Neural cell (in vitro differentiated cells): ENCODE data around the gene ATP11B. TPM values are rescaled to one million over a fixed set of nuclear protein-coding genes. Genes with fewer than 3 reads are reported as not detected.

Experiments
- H2AFZ ChIP-seq: fragments of 200-600, 300-800 bp; sonication (generic), shearing (Covaris generic); 2 replicates; pipeline ENCODE4 v1.6.0; 2014; ENCODE audit warnings: low read depth, mild to moderate bottlenecking, antibody characterized with exemption, low read length, moderate library complexity
- H3F3A ChIP-seq: fragments of 200-600 bp; shearing (Covaris generic); 2 replicates; pipeline ENCODE4 v1.6.1; 2016; ENCODE audit warnings: mild to moderate bottlenecking, moderate library complexity, mixed read lengths, antibody characterized with exemption, low read length; ENCODE audit not compliant: insufficient read depth, poor library complexity, severe bottlenecking
- H3K27ac ChIP-seq: fragments of 200-600, 300-800 bp; sonication (generic), shearing (Covaris generic); 2 replicates; pipeline ENCODE4 v1.5.1; 2014; ENCODE audit warnings: mild to moderate bottlenecking, low read length, moderate library complexity
- H3K27me3 ChIP-seq: fragments of 300-800, 200-600 bp; sonication (generic), shearing (Covaris generic); 2 replicates; pipeline ENCODE4 v1.6.0; 2014; ENCODE audit warnings: mild to moderate bottlenecking, low read depth, low read length, moderate library complexity; ENCODE audit not compliant: insufficient read depth
- H3K36me3 ChIP-seq: fragments of 300-800, 200-600 bp; sonication (generic), shearing (Covaris generic); 2 replicates; pipeline ENCODE4 v1.5.1; 2014; ENCODE audit warnings: mild to moderate bottlenecking, antibody characterized with exemption, low read length, moderate library complexity; ENCODE audit not compliant: insufficient read depth
- H3K4me2 ChIP-seq: fragments of 300-800, 200-600 bp; sonication (generic), shearing (Covaris generic); 2 replicates; pipeline ENCODE4 v1.6.0; 2014; ENCODE audit warnings: mild to moderate bottlenecking, low read length
- H3K4me3 ChIP-seq: fragments of 300-800, 200-600 bp; sonication (generic), shearing (Covaris generic); 2 replicates; pipeline ENCODE4 v1.5.1; 2014; ENCODE audit warnings: mild to moderate bottlenecking, low read length, moderate library complexity
- H3K79me2 ChIP-seq: fragments of 200-600 bp; shearing (Covaris generic); replicated peaks from 2 replicates; pipeline ENCODE4 v1.6.0; 2014; ENCODE audit warnings: mild to moderate bottlenecking, low read length, moderate library complexity; ENCODE audit not compliant: insufficient read depth
- H3K9ac ChIP-seq: fragments of 300-800, 200-600 bp; sonication (generic), shearing (Covaris generic); 2 replicates; pipeline ENCODE4 v1.6.1; 2016; ENCODE audit warnings: mild to moderate bottlenecking, low read length, mixed read lengths
- H3K9me2 ChIP-seq: fragments of 200-600 bp; shearing (Covaris generic); 2 replicates; pipeline ENCODE4 v1.6.1; 2016; ENCODE audit warnings: mild to moderate bottlenecking, low read length, mixed read lengths; ENCODE audit not compliant: insufficient read depth
- H3K9me3 ChIP-seq: fragments of 200-600, 300-800 bp; sonication (generic), shearing (Covaris generic); 2 replicates; pipeline ENCODE4 v1.6.1; 2016; ENCODE audit warnings: mild to moderate bottlenecking, mixed run types, low read length, moderate library complexity, mixed read lengths
- H4K20me1 ChIP-seq: fragments of 200-600 bp; shearing (Covaris generic); 2 replicates; pipeline ENCODE4 v1.6.1; 2016; ENCODE audit warnings: mild to moderate bottlenecking, mixed run types; ENCODE audit not compliant: insufficient read depth
- EP300 ChIP-seq: fragments of 450-650 bp; conservative IDR thresholded peaks from 2 replicates; pipeline ENCODE4 v1.6.1; 2014; ENCODE audit warnings: antibody characterized with exemption, mild to moderate bottlenecking, moderate library complexity; ENCODE audit not compliant: poor library complexity, severe bottlenecking
- EZH2 ChIP-seq: fragments of 200-600, 300-800 bp; shearing (Covaris generic), sonication (generic); IDR thresholded peaks from 2 replicates; pipeline ENCODE4 v1.6.1; 2014; ENCODE audit warnings: antibody characterized with exemption, low read length, borderline replicate concordance, mild to moderate bottlenecking; ENCODE audit not compliant: insufficient read depth, poor library complexity, severe bottlenecking
- MXI1 ChIP-seq: fragments of 450-650 bp; conservative IDR thresholded peaks from 2 replicates; pipeline ENCODE4 v1.6.1; 2014; ENCODE audit warnings: antibody characterized with exemption, mild to moderate bottlenecking; ENCODE audit not compliant: poor library complexity, severe bottlenecking
- POLR2AphosphoS5 ChIP-seq: IDR thresholded peaks from 2 replicates; pipeline ENCODE4 v1.6.1; 2012
- RAD21 ChIP-seq: fragments of 450-650 bp; conservative IDR thresholded peaks from 2 replicates; pipeline ENCODE4 v1.6.1; 2014; ENCODE audit warnings: antibody characterized with exemption, mild to moderate bottlenecking, moderate library complexity
- SMC3 ChIP-seq: fragments of 450-650 bp; conservative IDR thresholded peaks from 2 replicates; pipeline ENCODE4 v1.6.1; 2014; ENCODE audit warnings: antibody characterized with exemption, mild to moderate bottlenecking, moderate library complexity; ENCODE audit not compliant: poor library complexity
- TAF1 ChIP-seq: IDR thresholded peaks from 2 replicates; pipeline ENCODE4 v1.6.1; 2012; ENCODE audit warnings: low read depth
- polyA plus RNA-seq: library from polyadenylated mRNA; depleted of rRNA; stranded (reverse); fragments of >200 nt; gene quantifications from 2 replicates; pipeline ENCODE4 v1.2.3, GENCODE V29; 2014
- TF ChIP-seq, protein P1 (sequence below): fragments of 450-650 bp; IDR thresholded peaks from 2 replicates; pipeline ENCODE4 v1.5.1; 2014; ENCODE audit warnings: antibody characterized with exemption, mild to moderate bottlenecking, moderate library complexity; ENCODE audit not compliant: poor library complexity, severe bottlenecking
- TF ChIP-seq, protein P2 (sequence below): IDR thresholded peaks from 2 replicates; pipeline ENCODE4 v1.6.1; 2012; ENCODE audit warnings: borderline replicate concordance

Gene ATP11B
- polyA plus RNA-seq, 1 donor from 2014 or later: 31.2 TPM

DNA sequence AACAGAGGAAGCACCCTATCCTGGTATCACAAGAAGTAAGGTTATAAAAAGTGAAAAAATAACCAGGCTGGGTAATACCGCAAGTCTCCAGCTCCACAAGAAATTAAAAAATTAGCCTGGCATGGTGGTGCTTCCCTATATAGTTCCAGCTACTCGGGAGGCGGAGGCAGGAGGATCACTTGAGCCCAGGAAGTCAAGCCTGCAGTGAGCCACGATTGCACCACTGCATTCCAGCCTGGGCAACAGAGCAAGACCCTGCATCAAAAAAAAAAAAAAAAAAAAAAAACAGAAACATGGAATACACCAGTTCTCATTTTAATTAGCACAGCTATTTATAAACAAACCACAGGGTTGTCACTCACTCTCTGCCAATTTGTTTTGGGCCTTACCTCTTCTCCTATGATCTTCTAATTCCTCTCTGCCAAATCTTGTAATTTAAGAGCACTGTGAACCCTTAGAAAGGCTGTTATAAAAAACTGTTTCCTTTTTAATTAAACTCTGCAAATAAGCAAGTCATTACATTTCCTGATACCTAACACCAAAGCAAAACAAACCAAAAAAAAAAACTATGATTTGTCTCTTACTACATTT lies 164.5 kb downstream of the ATP11B start:
- TF ChIP-seq, protein P1, sequence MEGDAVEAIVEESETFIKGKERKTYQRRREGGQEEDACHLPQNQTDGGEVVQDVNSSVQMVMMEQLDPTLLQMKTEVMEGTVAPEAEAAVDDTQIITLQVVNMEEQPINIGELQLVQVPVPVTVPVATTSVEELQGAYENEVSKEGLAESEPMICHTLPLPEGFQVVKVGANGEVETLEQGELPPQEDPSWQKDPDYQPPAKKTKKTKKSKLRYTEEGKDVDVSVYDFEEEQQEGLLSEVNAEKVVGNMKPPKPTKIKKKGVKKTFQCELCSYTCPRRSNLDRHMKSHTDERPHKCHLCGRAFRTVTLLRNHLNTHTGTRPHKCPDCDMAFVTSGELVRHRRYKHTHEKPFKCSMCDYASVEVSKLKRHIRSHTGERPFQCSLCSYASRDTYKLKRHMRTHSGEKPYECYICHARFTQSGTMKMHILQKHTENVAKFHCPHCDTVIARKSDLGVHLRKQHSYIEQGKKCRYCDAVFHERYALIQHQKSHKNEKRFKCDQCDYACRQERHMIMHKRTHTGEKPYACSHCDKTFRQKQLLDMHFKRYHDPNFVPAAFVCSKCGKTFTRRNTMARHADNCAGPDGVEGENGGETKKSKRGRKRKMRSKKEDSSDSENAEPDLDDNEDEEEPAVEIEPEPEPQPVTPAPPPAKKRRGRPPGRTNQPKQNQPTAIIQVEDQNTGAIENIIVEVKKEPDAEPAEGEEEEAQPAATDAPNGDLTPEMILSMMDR: no peak
- no peak for TF ChIP-seq RAD21
- TF ChIP-seq EP300: no peak
- TF ChIP-seq SMC3: no peak
- no peak for TF ChIP-seq TAF1
- no peak for TF ChIP-seq MXI1
- TF ChIP-seq, protein P2, sequence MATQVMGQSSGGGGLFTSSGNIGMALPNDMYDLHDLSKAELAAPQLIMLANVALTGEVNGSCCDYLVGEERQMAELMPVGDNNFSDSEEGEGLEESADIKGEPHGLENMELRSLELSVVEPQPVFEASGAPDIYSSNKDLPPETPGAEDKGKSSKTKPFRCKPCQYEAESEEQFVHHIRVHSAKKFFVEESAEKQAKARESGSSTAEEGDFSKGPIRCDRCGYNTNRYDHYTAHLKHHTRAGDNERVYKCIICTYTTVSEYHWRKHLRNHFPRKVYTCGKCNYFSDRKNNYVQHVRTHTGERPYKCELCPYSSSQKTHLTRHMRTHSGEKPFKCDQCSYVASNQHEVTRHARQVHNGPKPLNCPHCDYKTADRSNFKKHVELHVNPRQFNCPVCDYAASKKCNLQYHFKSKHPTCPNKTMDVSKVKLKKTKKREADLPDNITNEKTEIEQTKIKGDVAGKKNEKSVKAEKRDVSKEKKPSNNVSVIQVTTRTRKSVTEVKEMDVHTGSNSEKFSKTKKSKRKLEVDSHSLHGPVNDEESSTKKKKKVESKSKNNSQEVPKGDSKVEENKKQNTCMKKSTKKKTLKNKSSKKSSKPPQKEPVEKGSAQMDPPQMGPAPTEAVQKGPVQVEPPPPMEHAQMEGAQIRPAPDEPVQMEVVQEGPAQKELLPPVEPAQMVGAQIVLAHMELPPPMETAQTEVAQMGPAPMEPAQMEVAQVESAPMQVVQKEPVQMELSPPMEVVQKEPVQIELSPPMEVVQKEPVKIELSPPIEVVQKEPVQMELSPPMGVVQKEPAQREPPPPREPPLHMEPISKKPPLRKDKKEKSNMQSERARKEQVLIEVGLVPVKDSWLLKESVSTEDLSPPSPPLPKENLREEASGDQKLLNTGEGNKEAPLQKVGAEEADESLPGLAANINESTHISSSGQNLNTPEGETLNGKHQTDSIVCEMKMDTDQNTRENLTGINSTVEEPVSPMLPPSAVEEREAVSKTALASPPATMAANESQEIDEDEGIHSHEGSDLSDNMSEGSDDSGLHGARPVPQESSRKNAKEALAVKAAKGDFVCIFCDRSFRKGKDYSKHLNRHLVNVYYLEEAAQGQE: no peak
- no peak for TF ChIP-seq EZH2
- TF ChIP-seq POLR2AphosphoS5: no peak
- Histone ChIP-seq H3K9me2 (no peaks in the 10 kb centered on the region), H3K9ac (no peak overlapping the region), H3K4me3 (no peak overlapping the region), H3K27ac (no peak overlapping the region), H3K79me2 (no peaks in the 10 kb centered on the region), H3F3A (no peaks in the 10 kb centered on the region), H3K36me3 (peaks cover 6% of the 10 kb centered on the region), H3K27me3 (no peaks in the 10 kb centered on the region), H3K9me3 (no peaks in the 10 kb centered on the region), H2AFZ (no peak overlapping the region), H3K4me2 (no peak overlapping the region), H4K20me1 (no peaks in the 10 kb centered on the region)

DNA sequence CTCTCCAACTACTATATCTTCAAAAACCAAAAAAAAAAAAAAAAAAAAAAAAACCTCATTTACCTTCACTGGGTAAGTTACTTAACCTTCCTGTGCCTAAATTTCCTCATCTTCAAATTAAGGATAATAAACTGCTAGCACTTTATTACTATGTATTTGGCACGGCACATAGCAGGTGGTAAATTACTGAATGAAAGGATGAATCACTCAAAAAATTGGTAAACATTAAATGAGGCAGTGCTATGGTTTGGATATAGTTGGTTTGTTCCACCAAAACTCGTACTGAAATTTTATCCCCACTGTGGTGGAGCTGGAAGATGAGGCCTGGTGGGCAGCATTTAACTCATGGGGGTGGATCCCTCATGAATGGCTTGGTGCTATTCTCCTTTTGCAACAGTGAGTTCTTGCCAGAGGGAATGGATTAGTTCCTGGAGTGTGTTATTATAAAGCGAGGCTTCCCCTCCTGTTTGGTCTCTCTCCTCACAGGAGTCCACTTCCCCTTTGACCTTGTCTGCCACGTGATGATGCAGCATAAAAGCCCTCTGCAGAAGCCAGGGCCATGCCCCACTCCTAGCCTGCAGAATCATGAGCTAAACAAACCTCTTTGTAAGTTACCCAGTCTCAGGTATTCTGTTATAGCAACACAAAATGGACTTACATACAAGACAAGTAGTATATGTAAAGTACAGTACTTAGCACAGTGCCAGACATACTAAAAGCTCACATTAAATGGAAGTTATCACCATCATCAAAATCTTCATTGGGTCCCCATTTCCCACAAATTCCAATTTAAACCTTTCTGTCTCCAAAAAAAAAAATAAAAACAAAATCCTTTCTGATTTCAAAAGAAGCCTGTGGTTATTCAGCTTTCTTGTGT lies 166.4 kb downstream of the ATP11B start:
- no peaks in the 10 kb centered on the region for H3K9me2 ChIP-seq
- H3K36me3 ChIP-seq: peaks cover 6% of the 10 kb centered on the region
- no peak overlapping the region for H3K9ac ChIP-seq
- no peak for TF ChIP-seq MXI1
- TF ChIP-seq TAF1: no peak
- TF ChIP-seq, protein P2: no peak
- no peak for TF ChIP-seq POLR2AphosphoS5
- TF ChIP-seq, protein P1: no peak
- TF ChIP-seq SMC3: no peak
- TF ChIP-seq EP300: no peak
- no peak for TF ChIP-seq EZH2
- no peak for TF ChIP-seq RAD21
- no peak overlapping the region for H3K4me3 ChIP-seq
- H2AFZ ChIP-seq: no peak overlapping the region
- no peaks in the 10 kb centered on the region for H3K79me2 ChIP-seq
- no peaks in the 10 kb centered on the region for H4K20me1 ChIP-seq
- no peaks in the 10 kb centered on the region for H3F3A ChIP-seq
- H3K9me3 ChIP-seq: no peaks in the 10 kb centered on the region
- H3K27ac ChIP-seq: no peak overlapping the region
- no peak overlapping the region for H3K4me2 ChIP-seq
- no peaks in the 10 kb centered on the region for H3K27me3 ChIP-seq
